OCI-LY7 (cell line): ENCODE measurements around the gene SLC15A5.

Experiments used
- EZH2phosphoT487 ChIP-seq: fragments of 200-600 bp; sonication (generic); IDR thresholded peaks from 2 replicates; pipeline ENCODE4 v1.6.1; 2018; ENCODE audit warnings: low read depth, borderline replicate concordance, mild to moderate bottlenecking, mixed run types, antibody characterized with exemption, low read length, moderate library complexity, mixed read lengths
- TF ChIP-seq, protein P1 (sequence below): fragments of 200-600 bp; sonication (generic); conservative IDR thresholded peaks from 2 replicates; pipeline ENCODE4 v1.5.1; 2014; ENCODE audit warnings: mild to moderate bottlenecking, antibody characterized with exemption, low read length, moderate library complexity, mixed read lengths

- TF ChIP-seq EZH2phosphoT487 = no peak
- TF ChIP-seq, protein P1, sequence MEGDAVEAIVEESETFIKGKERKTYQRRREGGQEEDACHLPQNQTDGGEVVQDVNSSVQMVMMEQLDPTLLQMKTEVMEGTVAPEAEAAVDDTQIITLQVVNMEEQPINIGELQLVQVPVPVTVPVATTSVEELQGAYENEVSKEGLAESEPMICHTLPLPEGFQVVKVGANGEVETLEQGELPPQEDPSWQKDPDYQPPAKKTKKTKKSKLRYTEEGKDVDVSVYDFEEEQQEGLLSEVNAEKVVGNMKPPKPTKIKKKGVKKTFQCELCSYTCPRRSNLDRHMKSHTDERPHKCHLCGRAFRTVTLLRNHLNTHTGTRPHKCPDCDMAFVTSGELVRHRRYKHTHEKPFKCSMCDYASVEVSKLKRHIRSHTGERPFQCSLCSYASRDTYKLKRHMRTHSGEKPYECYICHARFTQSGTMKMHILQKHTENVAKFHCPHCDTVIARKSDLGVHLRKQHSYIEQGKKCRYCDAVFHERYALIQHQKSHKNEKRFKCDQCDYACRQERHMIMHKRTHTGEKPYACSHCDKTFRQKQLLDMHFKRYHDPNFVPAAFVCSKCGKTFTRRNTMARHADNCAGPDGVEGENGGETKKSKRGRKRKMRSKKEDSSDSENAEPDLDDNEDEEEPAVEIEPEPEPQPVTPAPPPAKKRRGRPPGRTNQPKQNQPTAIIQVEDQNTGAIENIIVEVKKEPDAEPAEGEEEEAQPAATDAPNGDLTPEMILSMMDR = no peak
Measured at GRCh38 chr12:16218934-16219751, 58.3 kb downstream of the SLC15A5 start.
